HEK293T (cell line): Measurements from ENCODE around the gene ABCC8.

Experiments
- BHLHE40 ChIP-seq: fragments of 450-650 bp; IDR thresholded peaks from 2 replicates; pipeline ENCODE4 v1.6.1; 2016; ENCODE audit warnings: mild to moderate bottlenecking, moderate library complexity, borderline replicate concordance
- ELF4 ChIP-seq: fragments of 450-650 bp; IDR thresholded peaks from 2 replicates; pipeline ENCODE4 v1.6.1; 2017; ENCODE audit warnings: antibody characterized with exemption
- FOXA1 ChIP-seq: fragments of 450-650 bp; IDR thresholded peaks from 2 replicates; pipeline ENCODE4 v1.6.1; 2016; ENCODE audit warnings: mild to moderate bottlenecking
- FOXM1 ChIP-seq: fragments of 450-650 bp; IDR thresholded peaks from 2 replicates; pipeline ENCODE4 v1.6.1; 2017; ENCODE audit warnings: mild to moderate bottlenecking, borderline replicate concordance
- HDGF ChIP-seq: fragments of 450-650 bp; IDR thresholded peaks from 2 replicates; pipeline ENCODE4 v1.6.1; 2017; ENCODE audit warnings: antibody characterized with exemption, borderline replicate concordance

GRCh38 chr11:17412488-17413180 lies 64.0 kb downstream of the ABCC8 start:
- TF ChIP-seq FOXM1 (no peak), FOXA1 (no peak), BHLHE40 (no peak), ELF4 (no peak), HDGF (no peak)
